AG09309 (cell line): ENCODE data around the gene AARS1.
"Not testable (repeated sequence)": the region's sequence is repeated elsewhere in the genome, so short reads cannot be mapped to it uniquely, and the experiment has no call there.

ENCODE experiments used
- DNase-seq: peaks from one replicate; pipeline ENCODE4 v3.0.0-alpha.2; 2010; ENCODE audit warnings: low read depth
- H3K4me3 ChIP-seq: 2 replicates; pipeline ENCODE4 v1.5.1; 2011; ENCODE audit warnings: mild to moderate bottlenecking, low read depth, low read length, moderate library complexity; ENCODE audit not compliant: control insufficient read depth
- TF ChIP-seq, protein P1 (sequence below): IDR thresholded peaks from 2 replicates; pipeline ENCODE4 v1.5.1; 2011; ENCODE audit warnings: mild to moderate bottlenecking, low read depth, low read length, inconsistent platforms; ENCODE audit not compliant: insufficient read depth, control insufficient read depth; ENCODE audit errors: missing control alignments

AARS1 gene

DNA sequence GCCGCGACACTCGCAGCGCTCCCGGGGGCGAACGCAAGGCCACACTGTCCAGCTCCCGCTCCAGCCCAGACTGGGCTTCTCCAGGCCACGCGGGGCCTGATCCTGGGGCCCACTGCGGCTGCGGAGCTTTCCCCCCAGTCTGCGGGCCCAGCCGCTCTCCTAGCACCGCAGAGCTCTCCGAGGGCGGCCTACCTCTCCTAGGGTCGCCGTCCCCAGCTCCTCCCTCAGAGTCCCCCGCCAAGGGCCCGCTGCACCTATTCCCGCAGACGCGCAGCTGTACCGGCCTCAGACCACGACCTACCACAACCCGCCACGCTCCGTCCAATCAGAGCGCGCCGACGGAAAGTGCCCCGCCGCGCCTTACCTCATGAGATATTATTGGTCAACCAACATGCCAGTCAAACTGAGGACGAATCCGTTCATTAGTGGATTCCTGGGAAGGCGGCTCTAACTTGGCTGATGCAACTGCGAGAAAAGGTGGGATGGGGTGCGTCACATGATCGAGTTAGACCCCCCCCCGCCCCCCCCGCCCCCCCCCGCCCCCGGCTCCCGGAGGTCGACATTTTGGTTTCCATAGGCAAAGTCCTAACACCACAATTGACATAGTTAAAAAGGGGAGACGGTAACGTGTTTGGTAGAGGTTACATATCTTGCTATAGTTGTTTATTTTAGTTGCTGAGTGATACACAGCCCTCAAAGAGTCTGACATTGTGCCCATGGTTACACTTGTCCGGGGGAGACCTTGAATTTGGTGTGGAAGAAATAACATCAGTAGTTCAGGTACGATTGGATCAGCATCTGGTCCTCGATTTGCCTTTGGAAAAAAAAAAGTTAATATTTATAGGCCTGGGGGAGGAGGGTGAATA, at the start of gene AARS1:
Gene AARS1 (minus strand): TSS at position 278 of the 866 bp plus-strand sequence. CDS start 6,743 bp downstream, outside the sequence.
- H3K4me3 ChIP-seq: peak within 1 kb of the TSS; percentile 83
- TF ChIP-seq, protein P1, sequence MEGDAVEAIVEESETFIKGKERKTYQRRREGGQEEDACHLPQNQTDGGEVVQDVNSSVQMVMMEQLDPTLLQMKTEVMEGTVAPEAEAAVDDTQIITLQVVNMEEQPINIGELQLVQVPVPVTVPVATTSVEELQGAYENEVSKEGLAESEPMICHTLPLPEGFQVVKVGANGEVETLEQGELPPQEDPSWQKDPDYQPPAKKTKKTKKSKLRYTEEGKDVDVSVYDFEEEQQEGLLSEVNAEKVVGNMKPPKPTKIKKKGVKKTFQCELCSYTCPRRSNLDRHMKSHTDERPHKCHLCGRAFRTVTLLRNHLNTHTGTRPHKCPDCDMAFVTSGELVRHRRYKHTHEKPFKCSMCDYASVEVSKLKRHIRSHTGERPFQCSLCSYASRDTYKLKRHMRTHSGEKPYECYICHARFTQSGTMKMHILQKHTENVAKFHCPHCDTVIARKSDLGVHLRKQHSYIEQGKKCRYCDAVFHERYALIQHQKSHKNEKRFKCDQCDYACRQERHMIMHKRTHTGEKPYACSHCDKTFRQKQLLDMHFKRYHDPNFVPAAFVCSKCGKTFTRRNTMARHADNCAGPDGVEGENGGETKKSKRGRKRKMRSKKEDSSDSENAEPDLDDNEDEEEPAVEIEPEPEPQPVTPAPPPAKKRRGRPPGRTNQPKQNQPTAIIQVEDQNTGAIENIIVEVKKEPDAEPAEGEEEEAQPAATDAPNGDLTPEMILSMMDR: no peak
- DNase-seq: peak; percentile 100

DNA sequence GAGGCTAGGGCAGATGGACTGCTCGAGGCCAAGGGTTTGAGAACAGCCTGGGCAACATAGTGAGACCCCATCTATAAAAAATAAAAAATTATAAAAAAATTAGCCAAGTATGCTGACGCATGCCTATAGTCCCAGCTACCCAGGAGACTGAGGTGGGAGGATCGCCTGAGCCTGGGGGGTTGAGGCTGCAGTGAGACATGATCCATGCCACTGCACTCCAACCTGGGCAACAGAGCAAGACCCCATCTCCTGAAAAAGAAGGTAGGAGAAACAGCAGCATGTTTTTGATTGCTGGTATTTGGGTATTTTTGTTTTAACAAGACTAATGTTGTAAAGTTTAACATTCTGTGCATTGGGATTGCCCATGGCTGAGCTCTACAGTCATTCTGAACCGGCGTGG, 48.5 kb upstream of the AARS1 start:
- DNase-seq: no peak
- TF ChIP-seq, protein P1: no peak
- no peak overlapping the region for H3K4me3 ChIP-seq

DNA sequence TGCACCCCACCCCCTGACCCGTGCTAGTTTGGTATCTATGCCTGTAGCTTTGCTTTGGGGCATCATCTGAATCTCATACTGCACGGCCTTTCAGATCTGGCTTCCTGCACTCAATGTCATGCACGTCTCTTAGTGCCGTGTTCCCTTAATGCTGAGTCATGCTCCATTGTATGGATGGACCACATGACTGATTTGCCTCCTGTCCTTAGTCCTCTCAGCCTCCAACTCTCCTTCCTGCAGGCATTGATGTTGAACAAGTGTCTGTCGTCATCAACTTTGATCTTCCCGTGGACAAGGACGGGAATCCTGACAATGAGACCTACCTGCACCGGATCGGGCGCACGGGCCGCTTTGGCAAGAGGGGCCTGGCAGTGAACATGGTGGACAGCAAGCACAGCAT, 43.4 kb upstream of the AARS1 start:
- not testable (repeated sequence) for H3K4me3 ChIP-seq, DNase-seq

DNA sequence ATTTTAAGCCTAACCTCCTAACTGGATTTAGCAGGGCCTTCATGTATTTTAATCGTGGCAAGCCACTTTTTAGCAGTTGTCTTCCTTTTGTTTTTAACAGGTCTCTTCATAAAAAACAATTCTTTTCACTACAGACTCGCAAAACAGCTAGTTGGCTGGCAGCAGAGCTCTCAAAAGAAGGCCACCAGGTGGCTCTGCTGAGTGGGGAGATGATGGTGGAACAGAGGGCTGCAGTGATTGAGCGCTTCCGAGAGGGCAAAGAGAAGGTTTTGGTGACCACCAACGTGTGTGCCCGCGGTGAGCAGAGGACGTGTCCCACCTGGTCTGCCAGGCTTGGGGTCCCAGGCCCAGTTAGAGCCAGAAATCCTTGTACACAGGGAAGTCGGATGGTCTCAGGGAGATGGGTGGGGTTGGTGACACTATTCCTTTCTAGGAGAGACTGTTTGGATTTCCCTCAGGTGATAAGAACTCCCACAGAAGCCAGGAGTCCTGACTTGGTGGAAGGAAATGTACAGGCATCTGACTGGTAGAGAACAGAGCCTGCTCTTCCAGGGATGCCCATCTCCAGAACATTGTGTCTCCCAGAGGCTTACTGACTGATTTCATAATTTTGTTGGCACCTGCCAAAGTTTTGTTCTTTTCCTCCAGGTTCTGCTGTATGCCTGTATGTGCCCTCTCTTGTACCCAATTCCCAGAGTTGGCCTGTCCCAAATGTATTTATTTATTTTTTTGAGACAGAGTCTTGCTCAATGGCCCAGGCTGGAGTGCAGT, 42.5 kb upstream of the AARS1 start:
- no peak overlapping the region for H3K4me3 ChIP-seq
- TF ChIP-seq, protein P1: peak; percentile 54
- DNase-seq: no peak

DNA sequence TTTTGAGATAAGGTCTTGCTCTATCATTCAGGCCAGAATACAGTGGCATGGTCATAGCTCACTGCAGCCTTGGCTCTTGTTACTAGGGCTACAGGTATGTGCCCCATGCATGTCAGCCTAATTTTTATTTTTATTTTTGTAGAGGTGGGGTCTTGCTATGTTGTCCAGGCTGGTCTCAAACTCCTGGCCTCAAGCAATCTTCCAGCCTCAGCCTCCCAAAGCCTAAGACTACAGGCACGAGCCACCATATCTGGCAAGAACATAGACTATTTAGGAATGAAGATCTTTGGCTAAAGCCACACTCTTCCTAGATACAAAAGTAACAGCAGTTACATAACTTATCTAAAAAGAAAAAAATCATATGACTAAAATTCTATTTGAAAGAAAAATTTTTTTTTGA, 41.8 kb upstream of the AARS1 start:
- TF ChIP-seq, protein P1: no peak
- no peak overlapping the region for H3K4me3 ChIP-seq
- DNase-seq: no peak

DNA sequence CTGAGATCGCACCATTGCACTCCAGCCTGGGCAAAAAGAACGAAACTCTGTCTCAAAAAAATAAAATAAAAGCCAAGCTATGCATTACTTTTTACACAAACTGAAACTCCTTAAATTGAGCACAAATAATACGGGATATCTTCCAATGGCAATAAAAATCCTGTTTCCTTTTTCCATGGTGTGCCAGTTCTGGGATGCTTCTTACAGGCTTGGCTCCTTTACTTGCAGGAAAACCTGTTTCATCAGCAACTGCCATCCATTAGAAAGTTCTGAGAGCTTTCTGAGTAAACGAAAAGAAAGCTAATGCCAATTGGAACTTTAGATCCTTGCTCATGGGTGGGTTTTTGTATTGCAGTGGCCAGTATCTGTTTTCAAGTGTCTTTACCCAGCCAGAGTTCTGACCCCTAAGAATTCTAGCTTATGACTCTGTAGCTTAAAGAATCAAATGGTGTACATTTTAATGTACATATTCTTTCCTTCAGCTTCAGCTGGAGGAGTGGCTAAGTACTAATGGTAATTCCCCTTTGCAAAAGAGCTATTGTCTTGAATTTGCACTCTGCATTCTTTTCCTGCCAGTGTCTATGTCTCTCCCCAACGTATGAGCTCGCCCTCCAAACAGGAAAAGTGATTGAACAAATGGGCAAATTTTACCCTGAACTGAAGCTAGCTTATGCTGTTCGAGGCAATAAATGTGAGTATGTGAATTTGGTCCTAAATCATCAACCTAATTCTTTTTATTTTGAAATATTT, 35.9 kb upstream of the AARS1 start:
- no peak for DNase-seq
- TF ChIP-seq, protein P1: no peak
- H3K4me3 ChIP-seq: no peak overlapping the region

DNA sequence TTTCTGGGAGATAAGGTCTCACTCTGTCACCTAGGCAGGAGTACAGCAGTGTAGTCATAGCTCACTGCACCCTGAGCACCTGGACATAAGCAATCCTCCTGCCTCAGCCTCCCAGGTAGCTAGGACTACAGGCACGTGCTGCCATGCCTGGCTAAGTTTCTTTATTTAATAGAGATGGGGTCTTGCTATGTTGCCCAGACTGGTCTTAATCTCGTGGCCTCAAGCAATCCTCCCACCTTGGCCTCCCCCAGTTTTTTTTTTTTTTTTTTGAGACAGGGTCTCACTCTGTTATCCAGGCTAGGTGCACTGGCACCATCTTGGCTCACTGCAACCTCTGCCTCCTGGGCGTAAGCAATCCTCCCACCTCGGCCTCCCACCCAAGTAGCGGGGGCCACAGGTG, 30.8 kb upstream of the AARS1 start:
- no peak for DNase-seq
- H3K4me3 ChIP-seq: no peak overlapping the region
- TF ChIP-seq, protein P1: no peak

DNA sequence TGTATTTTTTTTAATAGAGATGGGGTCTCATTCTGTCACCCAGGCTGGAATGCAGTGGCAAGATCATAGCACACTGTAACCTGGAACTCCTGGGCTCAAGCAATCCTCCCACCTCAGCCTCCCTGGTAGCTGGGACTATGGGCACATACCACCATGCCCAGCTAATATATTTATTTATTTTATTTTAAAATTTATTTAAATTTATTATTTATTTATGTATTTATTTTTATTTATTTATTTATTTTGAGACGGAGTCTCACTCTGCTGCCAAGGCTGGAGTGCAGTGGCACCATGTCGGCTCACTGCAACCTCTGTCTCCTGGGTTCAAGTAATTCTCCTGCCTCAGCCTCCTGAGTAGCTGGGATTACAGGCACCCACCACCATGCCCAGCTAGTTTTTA, 18.4 kb upstream of the AARS1 start:
- not testable (repeated sequence) for H3K4me3 ChIP-seq, DNase-seq
